Fibroblast of lung (primary cell): ENCODE measurements around the gene CHI3L1. TPM values are rescaled to one million over a fixed set of nuclear protein-coding genes. Genes with fewer than 3 reads are reported as not detected.

ENCODE experiments used
- DNase-seq, 2 donors: peaks; one replicate each; pipeline versions ENCODE4 v3.0.0 to v3.0.0-alpha.2; 2010; ENCODE audit warnings: low read depth in 2 of 2
- H2AFZ ChIP-seq: 2 replicates; pipeline ENCODE4 v1.5.1; 2012; ENCODE audit warnings: low read length, control low read depth, inconsistent platforms
- H3K27ac ChIP-seq: 2 replicates; pipeline ENCODE4 v1.5.1; 2011; ENCODE audit warnings: low read length, control low read depth; ENCODE audit not compliant: insufficient read depth
- H3K27me3 ChIP-seq: 2 replicates; pipeline ENCODE4 v1.5.1; 2011; ENCODE audit warnings: mild to moderate bottlenecking, low read length; ENCODE audit not compliant: control insufficient read depth, insufficient read depth
- H3K36me3 ChIP-seq: 2 replicates; pipeline ENCODE4 v1.5.1; 2011; ENCODE audit warnings: low read length; ENCODE audit not compliant: control insufficient read depth, insufficient read depth
- H3K4me1 ChIP-seq: 2 replicates; pipeline ENCODE4 v1.5.1; 2011; ENCODE audit warnings: low read length; ENCODE audit not compliant: control insufficient read depth, insufficient read depth; ENCODE audit errors: extremely low read depth
- H3K4me2 ChIP-seq: 2 replicates; pipeline ENCODE4 v1.5.1; 2011; ENCODE audit warnings: low read length, control low read depth; ENCODE audit not compliant: insufficient read depth; ENCODE audit errors: extremely low read depth
- H3K4me3 ChIP-seq, 4 experiments: fragments of 200-600 bp in 1 of 4; sonication (generic) in 1 of 4; replicated peaks in 1 of 4; 2 replicates each; pipeline ENCODE4 v1.5.1; 2011 to 2016; ENCODE audit warnings: low read length in 4 of 4, low read depth in 3 of 4, mild to moderate bottlenecking in 3 of 4, control low read depth in 2 of 4, inconsistent platforms in 1 of 4, mixed read lengths in 1 of 4; ENCODE audit not compliant: insufficient read depth in 1 of 4; ENCODE audit errors: control extremely low read depth in 1 of 4
- H3K79me2 ChIP-seq: 2 replicates; pipeline ENCODE4 v1.5.1; 2012; ENCODE audit warnings: mild to moderate bottlenecking, low read length, inconsistent platforms; ENCODE audit not compliant: control insufficient read depth, insufficient read depth
- H3K9ac ChIP-seq: 2 replicates; pipeline ENCODE4 v1.5.1; 2011; ENCODE audit warnings: mild to moderate bottlenecking, low read length, control low read depth; ENCODE audit not compliant: insufficient read depth
- H3K9me3 ChIP-seq: 2 replicates; pipeline ENCODE4 v1.5.1; 2012; ENCODE audit warnings: low read depth, low read length; ENCODE audit not compliant: control insufficient read depth, insufficient read depth
- H4K20me1 ChIP-seq: 2 replicates; pipeline ENCODE4 v1.5.1; 2011; ENCODE audit warnings: low read length; ENCODE audit not compliant: control insufficient read depth, insufficient read depth; ENCODE audit errors: extremely low read depth
- EZH2 ChIP-seq: IDR thresholded peaks from 2 replicates; pipeline ENCODE4 v1.5.1; 2012; ENCODE audit warnings: low read length, control low read depth, mild to moderate bottlenecking; ENCODE audit errors: missing control alignments
- polyA plus RNA-seq, 2 donors: library from polyadenylated mRNA; depleted of rRNA in 1 of 2; stranded (reverse) in 1 of 2; unstranded in 1 of 2; fragments of >200 nt; gene quantifications; 2 replicates each; pipeline ENCODE4 v1.2.1, GENCODE V29; 2011 to 2012; ENCODE audit warnings: missing spikeins in 1 of 2
- total RNA-seq: library from RNA; depleted of rRNA; stranded (reverse); fragments of >200 nt; gene quantifications from 2 replicates; pipeline ENCODE4 v1.2.1, GENCODE V29; 2014
- TF ChIP-seq, protein P1 (sequence below), 2 donors: IDR thresholded peaks in 1 of 2; conservative IDR thresholded peaks in 1 of 2; 1 replicate in 1 of 2; 2 replicates in 1 of 2; pipeline ENCODE4 v1.5.1; 2011 to 2012; ENCODE audit warnings: low read length in 2 of 2, control low read depth in 1 of 2, inconsistent platforms in 1 of 2, low read depth in 1 of 2, mild to moderate bottlenecking in 1 of 2

The CHI3L1 gene
- total and polyA plus RNA-seq, 2 donors (not counting 1 experiment from before 2014, with no cell fraction given): 3.0 to 42.8 TPM

DNA sequence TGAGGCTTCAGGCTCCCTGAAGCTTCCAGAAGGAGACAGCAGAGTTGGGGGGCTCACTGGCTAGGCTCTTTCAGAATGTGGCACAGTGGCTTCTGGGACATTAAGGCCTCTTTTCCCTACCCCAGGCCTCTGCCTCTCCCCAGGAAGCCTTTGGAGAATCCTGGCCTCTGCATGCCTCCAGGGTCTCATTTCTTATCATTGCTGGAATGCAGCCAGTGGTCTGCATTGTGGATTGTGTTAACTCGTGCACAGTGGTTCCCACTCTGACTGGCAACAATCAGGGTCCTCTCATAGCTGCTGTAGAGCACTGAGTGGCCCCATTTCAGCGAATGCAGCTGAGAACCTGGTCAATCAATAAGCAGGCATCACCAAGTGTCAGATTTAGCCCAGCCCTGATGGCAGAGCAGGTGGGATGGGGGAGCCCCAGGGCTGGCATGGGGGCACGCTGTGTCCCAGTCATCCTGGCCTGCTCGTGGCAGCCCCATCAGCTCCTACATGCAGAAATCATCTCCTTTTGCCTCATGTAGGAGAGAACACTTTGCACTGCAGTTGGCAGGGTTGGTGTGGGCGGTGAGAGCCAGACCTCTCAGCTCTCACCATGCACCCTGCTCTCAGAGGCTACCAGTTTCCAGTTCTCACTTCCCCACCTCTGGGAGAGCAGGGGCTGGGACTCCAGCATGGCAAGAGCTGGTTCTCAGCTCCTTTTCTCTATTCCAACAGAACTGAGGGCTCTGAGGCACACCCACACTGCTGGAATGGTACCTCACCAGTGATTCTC lies 45.6 kb downstream of the CHI3L1 start:
- Histone ChIP-seq H3K79me2 (no peaks in the 10 kb centered on the region), H3K36me3 (no peaks in the 10 kb centered on the region), H4K20me1 (no peaks in the 10 kb centered on the region), H3K27ac (no peak overlapping the region), H3K27me3 (no peaks in the 10 kb centered on the region), H3K4me1 (peaks cover 3% of the 10 kb centered on the region), H3K9ac (no peak overlapping the region), H3K9me3 (no peaks in the 10 kb centered on the region), H3K4me3 (no peak overlapping the region), H2AFZ (no peak overlapping the region), H3K4me2 (no peak overlapping the region)
- no peak for DNase-seq
- TF ChIP-seq, protein P1, sequence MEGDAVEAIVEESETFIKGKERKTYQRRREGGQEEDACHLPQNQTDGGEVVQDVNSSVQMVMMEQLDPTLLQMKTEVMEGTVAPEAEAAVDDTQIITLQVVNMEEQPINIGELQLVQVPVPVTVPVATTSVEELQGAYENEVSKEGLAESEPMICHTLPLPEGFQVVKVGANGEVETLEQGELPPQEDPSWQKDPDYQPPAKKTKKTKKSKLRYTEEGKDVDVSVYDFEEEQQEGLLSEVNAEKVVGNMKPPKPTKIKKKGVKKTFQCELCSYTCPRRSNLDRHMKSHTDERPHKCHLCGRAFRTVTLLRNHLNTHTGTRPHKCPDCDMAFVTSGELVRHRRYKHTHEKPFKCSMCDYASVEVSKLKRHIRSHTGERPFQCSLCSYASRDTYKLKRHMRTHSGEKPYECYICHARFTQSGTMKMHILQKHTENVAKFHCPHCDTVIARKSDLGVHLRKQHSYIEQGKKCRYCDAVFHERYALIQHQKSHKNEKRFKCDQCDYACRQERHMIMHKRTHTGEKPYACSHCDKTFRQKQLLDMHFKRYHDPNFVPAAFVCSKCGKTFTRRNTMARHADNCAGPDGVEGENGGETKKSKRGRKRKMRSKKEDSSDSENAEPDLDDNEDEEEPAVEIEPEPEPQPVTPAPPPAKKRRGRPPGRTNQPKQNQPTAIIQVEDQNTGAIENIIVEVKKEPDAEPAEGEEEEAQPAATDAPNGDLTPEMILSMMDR (conservative IDR thresholded peaks at IDR 0.05 in 1 of 2, IDR thresholded peaks at IDR 0.05 in 1 of 2; ENCODE audit: low read depth in 1 of 2, low read length in 2 of 2): no peak
- TF ChIP-seq EZH2: no peak

DNA sequence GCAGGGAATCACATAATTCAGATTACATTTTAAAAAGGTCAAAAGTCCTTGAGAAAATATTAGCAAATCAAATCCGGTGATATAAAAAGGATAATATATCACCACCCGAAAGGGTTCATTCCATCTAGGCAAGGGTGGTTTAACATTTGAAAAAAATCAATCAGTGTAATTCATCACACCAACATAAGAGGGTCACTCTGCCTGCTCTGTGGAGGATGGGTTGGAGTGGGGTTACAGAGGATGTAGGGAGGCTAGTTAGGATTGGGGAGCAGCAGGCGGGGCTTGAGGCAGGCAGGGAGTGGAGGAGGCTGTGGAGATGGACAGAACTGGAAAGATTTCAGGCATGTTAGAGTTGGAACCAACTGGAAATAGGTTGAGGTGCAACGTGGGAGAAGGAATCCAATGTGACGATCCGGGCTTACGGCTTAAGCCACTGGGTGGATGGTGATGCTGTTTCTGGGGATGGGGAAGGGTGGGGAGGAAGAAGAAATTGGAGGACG lies 46.5 kb downstream of the CHI3L1 start:
- Histone ChIP-seq H3K36me3 (no peaks in the 10 kb centered on the region), H4K20me1 (no peaks in the 10 kb centered on the region), H3K9me3 (no peaks in the 10 kb centered on the region), H3K9ac (no peak overlapping the region), H3K4me3 (no peak overlapping the region), H3K4me2 (no peak overlapping the region), H3K27ac (no peak overlapping the region), H3K4me1 (peaks cover 3% of the 10 kb centered on the region), H2AFZ (no peak overlapping the region), H3K79me2 (no peaks in the 10 kb centered on the region), H3K27me3 (no peaks in the 10 kb centered on the region)
- no peak for DNase-seq
- TF ChIP-seq, protein P1 (conservative IDR thresholded peaks at IDR 0.05 in 1 of 2, IDR thresholded peaks at IDR 0.05 in 1 of 2; ENCODE audit: low read depth in 1 of 2, low read length in 2 of 2): no peak
- no peak for TF ChIP-seq EZH2

DNA sequence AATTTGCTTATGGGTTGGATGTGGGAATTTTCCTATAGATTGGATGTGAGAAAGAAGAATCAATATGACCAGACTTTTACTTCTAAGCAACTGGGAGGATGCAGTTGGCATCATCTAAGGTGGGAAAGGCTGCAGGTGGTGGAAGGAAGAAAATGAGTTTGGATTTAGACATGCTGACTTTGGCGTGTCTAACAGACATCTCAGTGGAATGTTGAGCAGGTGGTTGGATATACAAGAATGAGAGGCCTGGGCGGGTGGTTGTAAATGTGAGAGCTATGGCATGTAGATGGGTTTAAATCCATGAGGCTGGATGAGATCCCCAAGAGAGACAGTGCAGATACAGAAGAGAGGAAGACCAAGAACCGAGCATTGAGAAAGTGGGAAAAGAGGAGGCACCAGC lies 48.4 kb downstream of the CHI3L1 start:
- no peak for DNase-seq
- no peaks in the 10 kb centered on the region for H3K79me2 ChIP-seq

More for the DNA sequence above, 48.4 kb downstream of the CHI3L1 start:
- no peaks in the 10 kb centered on the region for H3K36me3 ChIP-seq
- H3K4me3 ChIP-seq: no peak overlapping the region
- no peak for TF ChIP-seq EZH2
- TF ChIP-seq, protein P1 (conservative IDR thresholded peaks at IDR 0.05 in 1 of 2, IDR thresholded peaks at IDR 0.05 in 1 of 2; ENCODE audit: low read depth in 1 of 2, low read length in 2 of 2): no peak
- no peak overlapping the region for H3K4me2 ChIP-seq
- H3K9ac ChIP-seq: no peak overlapping the region
- H2AFZ ChIP-seq: no peak overlapping the region
- H3K27ac ChIP-seq: no peak overlapping the region
- H3K4me1 ChIP-seq: no peaks in the 10 kb centered on the region
- no peaks in the 10 kb centered on the region for H3K9me3 ChIP-seq
- H4K20me1 ChIP-seq: no peaks in the 10 kb centered on the region
- no peaks in the 10 kb centered on the region for H3K27me3 ChIP-seq
